GM12891 (cell line): ENCODE data around the gene NDUFS4.
"Not testable (repeated sequence)": the region's sequence is repeated elsewhere in the genome, so short reads cannot be mapped to it uniquely, and the experiment has no call there.

Experiments
- DNase-seq: peaks from one replicate; pipeline ENCODE4 v3.0.0; 2011; ENCODE audit warnings: low spot score; ENCODE audit not compliant: insufficient read length
- FAIRE-seq: peaks from 2 replicates; lab custom pipeline; 2011; peaks lifted over from hg19 to GRCh38; lab: Jason Lieb, UNC
- PAX5 ChIP-seq: IDR thresholded peaks from 2 replicates; pipeline ENCODE4 v1.6.1; 2011; ENCODE audit warnings: low read length, moderate library complexity, mild to moderate bottlenecking; ENCODE audit not compliant: insufficient read depth, severe bottlenecking
- POLR2A ChIP-seq: IDR thresholded peaks from 2 replicates; pipeline ENCODE4 v1.6.1; 2011; ENCODE audit warnings: low read depth, low read length, control low read depth
- POLR2AphosphoS5 ChIP-seq: IDR thresholded peaks from 2 replicates; pipeline ENCODE4 v1.6.1; 2011; ENCODE audit warnings: low read depth, low read length, control low read depth
- POU2F2 ChIP-seq: IDR thresholded peaks from 2 replicates; pipeline ENCODE4 v1.6.1; 2011; ENCODE audit warnings: low read depth, mild to moderate bottlenecking, control low read depth, low read length, moderate library complexity
- SPI1 ChIP-seq: IDR thresholded peaks from 2 replicates; pipeline ENCODE4 v1.6.1; 2011; ENCODE audit warnings: low read depth, low read length, control low read depth
- TAF1 ChIP-seq: IDR thresholded peaks from 2 replicates; pipeline ENCODE4 v1.6.1; 2011; ENCODE audit warnings: low read depth, low read length, control low read depth

NDUFS4 gene

DNA sequence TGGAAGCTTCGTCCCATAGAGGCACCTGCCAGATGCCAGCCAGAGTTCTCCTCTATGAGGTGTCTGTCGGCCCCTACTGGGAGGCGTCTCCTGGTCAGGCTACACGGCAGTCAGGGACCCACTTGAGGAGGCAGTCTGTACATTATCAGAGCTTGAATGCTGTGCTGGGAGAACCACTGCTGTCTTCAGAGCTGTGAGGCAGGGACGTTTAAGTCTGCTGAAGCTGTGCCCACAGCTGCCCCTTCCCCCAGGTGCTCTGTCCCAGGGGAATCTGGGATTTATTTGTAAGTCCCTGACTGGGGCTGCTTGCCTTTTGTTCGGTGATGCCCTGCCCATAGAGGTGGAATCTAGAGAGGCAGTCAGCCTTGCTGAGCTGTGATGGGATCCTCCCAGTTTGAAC is 70.8 kb downstream of the NDUFS4 start:
- FAIRE-seq = no peak
- TF ChIP-seq POLR2AphosphoS5 = no peak
- TF ChIP-seq TAF1 = no peak
- TF ChIP-seq POLR2A = no peak
- no peak for TF ChIP-seq SPI1
- TF ChIP-seq PAX5 = no peak
- TF ChIP-seq POU2F2 = no peak
- DNase-seq = no peak

DNA sequence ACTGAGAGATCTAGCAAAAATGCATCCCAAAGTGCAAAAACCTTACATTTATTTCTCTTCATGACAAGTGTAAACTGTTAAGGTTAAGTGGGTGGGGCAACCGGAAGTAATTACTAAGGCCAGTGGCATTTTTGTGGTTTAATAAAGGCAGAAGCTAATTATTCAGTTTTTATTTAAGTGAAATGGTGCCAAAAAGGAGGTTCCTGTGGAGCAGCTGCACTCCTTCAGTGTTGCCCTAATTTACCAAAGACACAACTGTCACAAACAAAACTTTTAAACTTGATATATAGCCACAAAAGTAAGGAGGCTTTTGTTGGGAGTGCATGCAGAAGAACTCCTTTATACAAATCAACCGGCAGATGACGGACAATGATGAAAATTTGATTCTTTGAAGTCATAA is 81.6 kb downstream of the NDUFS4 start:
- DNase-seq (no peak), FAIRE-seq (no peak)
- no peak for TF ChIP-seq POLR2A
- TF ChIP-seq PAX5 = no peak
- TF ChIP-seq POLR2AphosphoS5 = no peak
- TF ChIP-seq SPI1 = no peak
- TF ChIP-seq POU2F2 = no peak
- no peak for TF ChIP-seq TAF1

DNA sequence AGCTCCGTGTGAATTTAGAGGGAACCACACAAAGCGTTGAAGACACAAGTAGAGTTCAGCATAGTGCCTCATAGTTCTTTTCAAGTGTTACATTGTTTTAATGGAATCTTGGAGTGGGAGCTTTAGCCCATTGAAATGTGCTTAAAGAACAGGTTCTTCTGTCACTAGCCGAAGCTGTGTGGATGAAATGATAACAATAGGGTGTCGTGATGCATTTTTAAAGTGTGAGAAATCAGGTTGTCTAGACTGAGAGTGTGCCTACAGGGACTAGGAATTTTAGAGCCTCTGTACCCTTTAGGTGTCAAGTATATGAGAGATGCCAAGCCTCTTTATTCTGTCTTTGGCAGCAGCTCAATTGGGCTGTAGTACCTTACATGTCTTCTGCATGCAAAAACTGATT is 83.0 kb downstream of the NDUFS4 start:
- FAIRE-seq (no peak), DNase-seq (no peak)
- TF ChIP-seq POU2F2 = no peak
- no peak for TF ChIP-seq SPI1
- no peak for TF ChIP-seq POLR2A
- TF ChIP-seq POLR2AphosphoS5 = no peak
- TF ChIP-seq PAX5 = no peak
- TF ChIP-seq TAF1 = no peak

DNA sequence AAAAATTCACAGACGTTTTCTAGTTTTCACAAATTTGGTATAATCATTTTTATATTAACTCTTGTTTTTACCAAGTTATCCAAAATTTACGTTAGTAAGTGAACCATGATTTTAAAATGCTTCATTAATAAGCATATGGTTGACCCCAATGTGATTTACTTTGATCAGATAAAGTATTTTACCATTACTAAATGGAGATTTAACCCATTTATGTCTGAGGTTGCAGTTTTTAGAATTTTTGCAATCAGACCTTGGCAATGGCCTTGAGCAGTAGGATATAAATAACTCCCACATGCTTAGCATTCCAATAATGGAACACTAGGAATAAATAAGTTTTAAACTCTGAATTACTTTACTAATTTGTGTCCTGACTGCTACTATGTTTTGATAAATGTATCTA is 84.6 kb downstream of the NDUFS4 start:
- TF ChIP-seq POLR2AphosphoS5 (no peak), TAF1 (no peak), POLR2A (no peak), POU2F2 (no peak), SPI1 (no peak), PAX5 (no peak)
- FAIRE-seq (no peak), DNase-seq (no peak)

DNA sequence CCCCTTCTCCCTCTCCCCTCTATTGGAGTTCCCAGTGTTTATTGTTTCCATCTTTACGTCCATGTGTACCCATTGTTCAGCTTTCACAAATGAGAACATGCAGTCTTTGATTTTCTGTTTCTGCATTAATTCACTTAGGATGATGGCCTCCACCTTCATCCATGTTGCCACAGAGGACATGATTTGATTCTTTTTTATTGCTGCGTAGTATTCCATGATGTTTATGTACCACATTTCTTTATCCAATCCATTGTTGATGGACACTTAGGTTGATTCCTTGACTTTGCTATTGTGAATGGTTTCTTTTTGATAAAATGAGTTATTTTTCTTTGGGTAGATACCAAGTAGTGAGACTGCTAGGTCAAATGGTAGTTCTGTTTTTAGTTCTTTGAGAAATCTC is 88.9 kb downstream of the NDUFS4 start:
- DNase-seq = no peak
- no peak for FAIRE-seq
- no peak for TF ChIP-seq SPI1
- no peak for TF ChIP-seq TAF1
- no peak for TF ChIP-seq POLR2A
- no peak for TF ChIP-seq PAX5
- TF ChIP-seq POU2F2 = no peak
- TF ChIP-seq POLR2AphosphoS5 = no peak

DNA sequence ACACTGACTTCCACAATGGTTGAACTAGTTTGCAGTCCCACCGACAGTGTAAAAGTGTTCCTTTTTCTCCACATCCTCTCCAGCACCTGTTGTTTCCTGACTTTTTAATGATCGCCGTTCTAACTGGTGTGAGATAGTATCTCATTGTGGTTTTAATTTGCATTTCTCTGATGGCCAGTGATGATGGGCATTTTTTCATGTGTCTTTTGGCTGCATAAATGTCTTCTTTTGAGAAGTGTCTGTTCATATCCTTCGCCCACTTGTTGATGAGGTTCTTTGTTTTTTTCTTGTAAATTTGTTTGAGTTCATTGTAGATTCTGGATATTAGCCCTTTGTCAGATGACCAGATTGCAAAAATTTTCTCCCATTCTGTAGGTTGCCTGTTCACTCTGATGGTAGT is 100.1 kb downstream of the NDUFS4 start:
- not testable (repeated sequence) for FAIRE-seq, DNase-seq

DNA sequence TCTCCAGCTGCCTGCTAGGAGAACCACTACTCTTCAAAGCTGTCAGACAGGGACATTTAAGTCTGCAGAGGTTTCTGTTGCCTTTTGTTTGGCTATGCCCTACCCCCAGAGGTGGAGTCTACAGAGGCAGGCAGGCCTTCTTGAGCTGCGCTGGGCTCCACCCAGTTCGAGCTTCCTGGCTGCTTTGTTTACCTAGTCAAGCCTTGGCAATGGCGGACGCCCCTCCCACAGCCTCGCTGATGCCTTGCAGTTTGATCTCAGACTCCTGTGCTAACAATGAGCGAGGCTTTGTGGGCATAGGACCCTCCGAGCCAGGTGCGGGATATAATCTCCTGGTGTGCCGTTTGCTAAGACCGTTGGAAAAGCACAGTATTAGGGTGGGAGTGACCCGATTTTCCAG is 104.9 kb downstream of the NDUFS4 start:
- DNase-seq, FAIRE-seq: not testable (repeated sequence)

DNA sequence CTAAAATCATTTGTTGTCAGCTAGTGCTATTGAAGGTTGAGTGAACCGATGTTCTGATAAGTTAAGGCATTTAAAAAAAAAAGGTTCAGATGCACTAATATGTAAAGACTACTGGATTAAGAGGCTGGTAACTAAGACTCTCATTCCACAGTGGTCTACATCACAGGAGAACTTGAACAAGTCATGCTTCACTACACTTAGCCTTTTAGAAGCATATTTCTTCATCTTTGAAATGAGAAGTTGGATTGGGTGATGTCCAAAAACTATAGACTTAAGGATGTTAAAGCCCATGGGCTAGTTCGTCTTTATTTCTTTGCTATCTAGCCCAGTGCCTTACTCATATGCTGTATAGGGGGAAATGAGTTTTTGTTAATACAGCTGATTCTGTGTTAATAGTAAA is 107.2 kb downstream of the NDUFS4 start:
- DNase-seq (no peak), FAIRE-seq (no peak)
- no peak for TF ChIP-seq TAF1

DNA sequence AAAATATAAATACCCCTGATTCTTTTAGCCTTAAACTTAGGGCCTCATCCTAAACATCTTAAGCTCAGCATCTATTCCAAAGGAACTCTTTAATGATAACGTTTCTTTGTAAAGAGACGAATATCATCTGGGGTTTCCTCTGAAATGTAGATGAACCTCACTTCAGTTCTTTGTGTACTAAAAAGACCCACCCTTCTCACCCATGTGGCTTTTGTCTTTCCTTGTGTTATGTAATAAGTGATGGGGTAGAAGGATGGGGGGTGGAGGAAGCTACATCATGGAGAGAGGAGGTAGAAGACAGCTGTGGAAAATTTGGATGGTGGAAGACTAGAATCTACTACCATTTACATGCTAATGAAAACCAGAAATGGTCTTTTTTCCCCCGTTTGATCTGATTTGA is 111.0 kb downstream of the NDUFS4 start:
- no peak for DNase-seq
- no peak for TF ChIP-seq SPI1
- TF ChIP-seq POLR2AphosphoS5 = no peak
- no peak for TF ChIP-seq TAF1
- TF ChIP-seq PAX5 = no peak
- TF ChIP-seq POU2F2 = no peak
- TF ChIP-seq POLR2A = no peak
- FAIRE-seq = no peak

DNA sequence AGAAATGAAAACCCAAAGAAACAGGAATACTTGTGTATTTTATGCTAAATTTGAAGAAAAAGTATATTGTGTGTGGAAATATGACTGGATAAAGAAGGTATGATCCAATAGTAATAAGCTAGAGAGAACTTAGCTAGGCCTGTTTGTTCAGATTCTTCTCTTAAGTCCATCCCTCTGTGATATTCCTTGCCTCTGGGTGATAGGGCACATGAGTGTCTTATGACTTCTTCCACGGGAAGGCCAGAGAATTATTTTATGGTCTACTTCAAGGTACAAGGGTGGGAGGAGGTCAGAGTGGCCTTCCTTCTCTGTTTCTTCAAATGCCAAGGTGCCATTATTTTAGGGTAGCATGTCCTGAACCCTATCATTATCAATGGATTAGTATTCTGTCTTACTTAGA is 113.7 kb downstream of the NDUFS4 start:
- FAIRE-seq = no peak

DNA sequence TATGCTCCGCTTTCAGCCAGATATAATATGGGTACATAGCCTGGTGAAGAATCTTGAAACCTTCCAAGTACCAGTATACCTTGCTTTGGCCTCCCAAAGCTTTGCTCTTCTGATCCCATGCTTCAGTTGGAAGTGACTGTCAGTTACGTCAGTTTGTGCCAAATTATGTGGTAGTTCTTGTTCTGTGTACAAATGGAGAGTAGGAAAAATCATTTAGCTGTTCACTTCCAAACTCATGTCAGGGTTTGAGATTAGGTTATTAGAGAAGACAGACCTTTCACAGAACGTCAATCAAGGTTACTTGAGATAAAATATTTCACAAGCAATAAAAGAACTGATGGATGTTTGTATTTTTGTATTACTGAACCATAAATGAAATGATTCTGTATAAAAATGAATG is 117.2 kb downstream of the NDUFS4 start:
- FAIRE-seq (no peak), DNase-seq (no peak)
- TF ChIP-seq POU2F2 (no peak), POLR2AphosphoS5 (no peak), TAF1 (no peak), POLR2A (no peak), SPI1 (no peak)

More for the DNA sequence above, 113.7 kb downstream of the NDUFS4 start:
- DNase-seq = no peak
- TF ChIP-seq PAX5 = no peak
- no peak for TF ChIP-seq POLR2AphosphoS5
- TF ChIP-seq POU2F2 = no peak
